Esophagus squamous epithelium (tissue), 4 donors: ENCODE data around the gene BSPRY.

Source experiments
- POLR2A ChIP-seq, 4 donors: fragments of 450-650 bp; IDR thresholded peaks; one replicate each; pipeline ENCODE4 v1.6.1; 2017; ENCODE audit warnings: antibody characterized with exemption in 4 of 4, mild to moderate bottlenecking in 4 of 4, moderate library complexity in 3 of 4
- TF ChIP-seq, protein P1 (sequence below), 6 experiments: fragments of 450-650 bp in 4 of 6; fragments of 200-600 bp in 2 of 6; sonication (generic) in 2 of 6; IDR thresholded peaks; one replicate each; pipeline ENCODE4 v1.5.1; 2016 to 2019; ENCODE audit warnings: antibody characterized with exemption in 6 of 6, mild to moderate bottlenecking in 4 of 6, moderate library complexity in 4 of 6

DNA sequence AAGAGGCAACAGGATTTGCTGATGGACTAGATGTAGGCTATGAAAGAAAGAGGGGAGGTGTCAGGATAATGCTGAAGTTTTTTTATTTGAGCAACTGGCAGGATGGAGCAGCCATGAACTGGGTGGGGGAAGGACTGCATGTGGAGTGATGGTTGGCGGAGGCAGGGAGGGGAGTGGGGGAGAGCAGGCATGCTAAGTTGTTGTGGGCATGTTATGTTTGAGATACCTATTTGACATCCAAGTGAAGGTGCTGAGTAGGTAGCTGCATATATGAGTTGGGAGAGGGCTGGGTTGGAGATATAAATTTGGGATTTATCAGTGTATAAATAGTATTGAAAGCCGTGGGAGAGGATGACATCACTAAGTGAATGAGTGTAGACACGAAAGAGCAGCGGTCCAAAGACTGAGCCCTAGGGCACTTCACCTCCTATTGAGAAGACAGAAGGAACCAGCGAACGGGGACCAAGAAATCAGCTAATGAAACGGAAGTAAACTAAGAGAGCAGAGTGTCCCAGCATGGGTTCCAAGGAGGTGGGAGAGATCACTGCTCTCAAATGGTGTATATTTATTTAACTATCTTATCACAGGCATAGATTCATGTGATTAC lies 7.4 kb downstream of the BSPRY start:
- no peak for TF ChIP-seq POLR2A (IDR thresholded peaks at IDR 0.05)
- TF ChIP-seq, protein P1, sequence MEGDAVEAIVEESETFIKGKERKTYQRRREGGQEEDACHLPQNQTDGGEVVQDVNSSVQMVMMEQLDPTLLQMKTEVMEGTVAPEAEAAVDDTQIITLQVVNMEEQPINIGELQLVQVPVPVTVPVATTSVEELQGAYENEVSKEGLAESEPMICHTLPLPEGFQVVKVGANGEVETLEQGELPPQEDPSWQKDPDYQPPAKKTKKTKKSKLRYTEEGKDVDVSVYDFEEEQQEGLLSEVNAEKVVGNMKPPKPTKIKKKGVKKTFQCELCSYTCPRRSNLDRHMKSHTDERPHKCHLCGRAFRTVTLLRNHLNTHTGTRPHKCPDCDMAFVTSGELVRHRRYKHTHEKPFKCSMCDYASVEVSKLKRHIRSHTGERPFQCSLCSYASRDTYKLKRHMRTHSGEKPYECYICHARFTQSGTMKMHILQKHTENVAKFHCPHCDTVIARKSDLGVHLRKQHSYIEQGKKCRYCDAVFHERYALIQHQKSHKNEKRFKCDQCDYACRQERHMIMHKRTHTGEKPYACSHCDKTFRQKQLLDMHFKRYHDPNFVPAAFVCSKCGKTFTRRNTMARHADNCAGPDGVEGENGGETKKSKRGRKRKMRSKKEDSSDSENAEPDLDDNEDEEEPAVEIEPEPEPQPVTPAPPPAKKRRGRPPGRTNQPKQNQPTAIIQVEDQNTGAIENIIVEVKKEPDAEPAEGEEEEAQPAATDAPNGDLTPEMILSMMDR (IDR thresholded peaks at IDR 0.05), result no peak
